Right lobe of liver (tissue), 4 donors: Measurements from ENCODE around the gene RPS6KA2.

Source experiments
- CTCF ChIP-seq, 4 donors: fragments of 200-600 bp in 3 of 4; fragments of 450-650 bp in 1 of 4; IDR thresholded peaks; one replicate each; pipeline versions ENCODE4 v1.5.1 to v1.8.0; 2016 to 2022; ENCODE audit warnings: antibody characterized with exemption in 4 of 4, mild to moderate bottlenecking in 2 of 4
- POLR2A ChIP-seq: fragments of 450-650 bp; IDR thresholded peaks from one replicate; pipeline ENCODE4 v1.6.1; 2017; ENCODE audit warnings: antibody characterized with exemption, mild to moderate bottlenecking
- donor health status: DM: no; HTN: no; CAD: no.
- donor health status: DM: no; HTN: no; CAD: no.
- donor health status: DM: no; HTN: yes; CAD: no.

DNA sequence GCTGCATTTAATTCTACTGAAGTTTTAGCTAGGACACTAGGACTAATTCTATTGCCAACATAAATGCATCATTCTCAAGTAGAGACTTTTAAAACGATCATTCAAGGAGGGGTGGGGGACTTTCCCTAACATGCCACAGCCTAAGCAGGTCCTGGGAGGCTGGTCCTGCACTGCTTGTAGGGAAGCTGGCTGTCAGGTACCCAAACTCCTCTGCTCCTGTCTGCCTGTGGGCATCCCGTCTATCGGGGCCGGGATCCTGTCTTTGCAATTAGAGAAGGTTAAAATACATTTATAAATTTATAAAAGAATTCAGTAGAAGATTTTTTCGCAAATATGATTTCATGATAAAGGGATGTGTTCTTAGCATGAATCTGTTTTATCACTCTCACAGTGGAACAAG is 192.7 kb downstream of the RPS6KA2 start:
- no peak for TF ChIP-seq CTCF (IDR thresholded peaks at IDR 0.05)
- no peak for TF ChIP-seq POLR2A
